Osteocyte (in vitro differentiated cells): Measurements from ENCODE around the gene GOLPH3L. TPM values are rescaled to one million over a fixed set of nuclear protein-coding genes. Genes with fewer than 3 reads are reported as not detected.
"Not testable (repeated sequence)": the region's sequence is repeated elsewhere in the genome, so short reads cannot be mapped to it uniquely, and the experiment has no call there.

Experiments used
- DNase-seq: peaks from one replicate; pipeline ENCODE4 v3.0.0; 2021; ENCODE audit warnings: mixed read lengths; ENCODE audit not compliant: unreplicated experiment; ENCODE audit errors: extremely low spot score
- H3K27ac Mint-ChIP-seq: one replicate; pipeline ENCODE4 v1.8.0; 2021; ENCODE audit warnings: mild to moderate bottlenecking, mixed read lengths; ENCODE audit not compliant: unreplicated experiment
- H3K27me3 Mint-ChIP-seq: one replicate; pipeline ENCODE4 v1.8.0; 2021; ENCODE audit warnings: mixed read lengths; ENCODE audit not compliant: unreplicated experiment
- H3K36me3 Mint-ChIP-seq: one replicate; pipeline ENCODE4 v1.8.0; 2021; ENCODE audit warnings: mixed read lengths; ENCODE audit not compliant: unreplicated experiment
- H3K4me1 Mint-ChIP-seq: one replicate; pipeline ENCODE4 v1.8.0; 2021; ENCODE audit warnings: mixed read lengths; ENCODE audit not compliant: unreplicated experiment
- H3K4me3 Mint-ChIP-seq: one replicate; pipeline ENCODE4 v1.8.0; 2021; ENCODE audit warnings: mild to moderate bottlenecking, moderate library complexity, mixed read lengths; ENCODE audit not compliant: unreplicated experiment
- H3K9me3 Mint-ChIP-seq: one replicate; pipeline ENCODE4 v1.8.0; 2021; ENCODE audit warnings: mixed read lengths; ENCODE audit not compliant: unreplicated experiment
- CTCF ChIP-seq: fragments of 200-600 bp; sonication (generic); IDR thresholded peaks from 2 replicates; pipeline ENCODE4 v1.5.0; 2021; ENCODE audit warnings: antibody characterized with exemption, mild to moderate bottlenecking, moderate library complexity
- total RNA-seq: library from RNA; stranded (reverse); gene quantifications from 2 replicates; pipeline ENCODE4 v1.2.1, GENCODE V29; 2021

The GOLPH3L gene
- total RNA-seq, 1 donor from 2014 or later: 27.4 TPM

- TF ChIP-seq CTCF: no peak
- H3K4me3 Mint-ChIP-seq: no peak overlapping the region
- H3K27me3 Mint-ChIP-seq: no peaks in the 10 kb centered on the region
- H3K4me1 Mint-ChIP-seq: peaks cover 7% of the 10 kb centered on the region
- H3K36me3 Mint-ChIP-seq: peaks cover 24% of the 10 kb centered on the region
- DNase-seq: no peak
- H3K27ac Mint-ChIP-seq: no peak overlapping the region
- H3K9me3 Mint-ChIP-seq: no peaks in the 10 kb centered on the region
These were observed 68.2 kb downstream of the GOLPH3L start for GRCh38 chr1:150628766-150629114.

GRCh38 chr1:150627826-150628410 lies 69.0 kb downstream of the GOLPH3L start:
- no peak for DNase-seq
- Mint-ChIP-seq H3K9me3 (no peaks in the 10 kb centered on the region), H3K4me3 (peak overlapping the region; percentile 3), H3K4me1 (peaks cover 12% of the 10 kb centered on the region), H3K36me3 (peaks cover 29% of the 10 kb centered on the region), H3K27me3 (no peaks in the 10 kb centered on the region), H3K27ac (peak overlapping the region; percentile 31)
- TF ChIP-seq CTCF: no peak

DNA sequence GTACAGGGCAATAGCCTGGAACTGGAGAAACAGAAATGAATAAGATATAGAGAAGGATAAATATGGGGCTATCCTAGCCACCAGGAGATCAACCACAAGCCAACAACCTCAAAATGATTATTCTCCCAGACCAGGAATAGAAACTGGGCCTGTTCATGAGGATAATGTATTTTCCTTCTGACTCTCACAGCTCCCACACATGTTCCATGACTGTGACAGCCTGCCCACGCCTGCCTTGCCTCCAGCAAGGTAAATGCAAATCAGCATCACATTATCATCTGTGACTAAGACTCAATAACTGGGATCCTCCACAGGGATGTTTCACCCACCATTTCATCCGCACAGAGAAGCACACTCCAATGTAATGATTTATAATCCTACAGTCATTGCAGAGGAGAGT lies 70.8 kb downstream of the GOLPH3L start:
- no peak for DNase-seq
- peaks cover 24% of the 10 kb centered on the region for H3K4me1 Mint-ChIP-seq

GRCh38 chr1:150624546-150624945 lies 72.4 kb downstream of the GOLPH3L start:
- peaks cover 35% of the 10 kb centered on the region for H3K4me1 Mint-ChIP-seq
- H3K36me3 Mint-ChIP-seq: peaks cover 38% of the 10 kb centered on the region
- peak overlapping the region; percentile 13 for H3K27ac Mint-ChIP-seq
- not testable (repeated sequence) for H3K27me3 Mint-ChIP-seq, H3K4me3 Mint-ChIP-seq, H3K9me3 Mint-ChIP-seq, DNase-seq

More for the DNA sequence above, 70.8 kb downstream of the GOLPH3L start:
- no peak overlapping the region for H3K27ac Mint-ChIP-seq
- H3K9me3 Mint-ChIP-seq: no peaks in the 10 kb centered on the region
- H3K36me3 Mint-ChIP-seq: peaks cover 32% of the 10 kb centered on the region
- no peaks in the 10 kb centered on the region for H3K27me3 Mint-ChIP-seq
- no peak overlapping the region for H3K4me3 Mint-ChIP-seq
- TF ChIP-seq CTCF: no peak

- H3K27ac Mint-ChIP-seq, H3K27me3 Mint-ChIP-seq, H3K4me3 Mint-ChIP-seq, H3K9me3 Mint-ChIP-seq, DNase-seq: not testable (repeated sequence)
- Mint-ChIP-seq H3K4me1 (peaks cover 37% of the 10 kb centered on the region), H3K36me3 (peaks cover 42% of the 10 kb centered on the region)
These were observed 72.8 kb downstream of the GOLPH3L start for GRCh38 chr1:150624134-150624533.

DNA sequence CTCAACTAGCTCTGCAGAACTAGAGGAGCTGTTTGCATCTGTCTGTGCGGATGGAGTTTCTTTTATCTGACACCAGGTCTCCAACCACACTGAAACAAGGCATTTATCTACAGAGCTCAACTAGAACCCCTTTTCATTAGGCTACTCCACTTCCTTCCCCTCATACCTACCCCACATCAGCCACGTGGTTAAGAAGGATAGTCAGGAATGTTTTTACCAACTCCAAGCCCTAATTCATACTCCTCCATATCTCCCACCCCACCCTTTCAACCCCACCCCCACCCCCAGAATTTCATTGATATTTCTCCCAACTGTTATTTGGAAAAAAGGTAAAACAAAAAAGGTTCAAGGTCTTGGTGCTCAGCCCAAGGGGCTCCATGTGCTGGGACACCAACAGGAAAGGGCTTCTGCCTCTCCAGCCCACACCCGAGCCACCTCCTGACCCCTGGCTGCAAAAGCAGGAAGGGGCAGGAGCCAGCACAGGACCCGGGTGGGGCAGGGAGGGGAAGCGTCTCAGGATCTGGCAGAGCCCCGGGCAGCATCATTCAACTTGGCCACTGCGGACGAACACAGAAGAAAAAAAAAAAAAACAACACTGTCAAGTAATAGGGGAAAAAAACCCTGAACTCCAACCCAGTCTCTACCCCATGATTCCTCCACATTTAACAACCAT lies 74.5 kb downstream of the GOLPH3L start:
- H3K27me3 Mint-ChIP-seq: no peaks in the 10 kb centered on the region
- DNase-seq: no peak
- H3K4me3 Mint-ChIP-seq: no peak overlapping the region
- peaks cover 37% of the 10 kb centered on the region for H3K4me1 Mint-ChIP-seq
- H3K36me3 Mint-ChIP-seq: peaks cover 40% of the 10 kb centered on the region
- no peaks in the 10 kb centered on the region for H3K9me3 Mint-ChIP-seq
- peak overlapping the region; percentile 39 for H3K27ac Mint-ChIP-seq
- TF ChIP-seq CTCF: no peak
